Measurements from ENCODE around the gene ALOX15.
"Not testable (repeated sequence)": the region's sequence is repeated elsewhere in the genome, so short reads cannot be mapped to it uniquely, and the experiment has no call there.

ALOX15 gene

GRCh38 chr17:4592240-4593005 lies 49.1 kb downstream of the ALOX15 start:
- no peak for DNase-seq

- DNase-seq: no peak
Observed at GRCh38 chr17:4591529-4591928, 49.9 kb downstream of the ALOX15 start.

- no peak for DNase-seq
Observed at GRCh38 chr17:4590981-4591453, 50.5 kb downstream of the ALOX15 start.

- not testable (repeated sequence) for DNase-seq
Observed at GRCh38 chr17:4590042-4590441, 51.4 kb downstream of the ALOX15 start.

GRCh38 chr17:4588898-4589625 lies 52.4 kb downstream of the ALOX15 start:
- DNase-seq: no peak

GRCh38 chr17:4588391-4588790 lies 53.1 kb downstream of the ALOX15 start:
- DNase-seq: no peak

- DNase-seq: no peak
Observed at GRCh38 chr17:4587803-4588202, 53.7 kb downstream of the ALOX15 start.

GRCh38 chr17:4587195-4587594 lies 54.3 kb downstream of the ALOX15 start:
- DNase-seq: no peak

- no peak for DNase-seq
Observed at GRCh38 chr17:4586043-4586442, 55.4 kb downstream of the ALOX15 start.

GRCh38 chr17:4585638-4585994 lies 55.9 kb downstream of the ALOX15 start:
- DNase-seq: no peak

GRCh38 chr17:4584917-4585637 lies 56.4 kb downstream of the ALOX15 start:
- peak; percentile 62 for DNase-seq

GRCh38 chr17:4584101-4584916 lies 57.2 kb downstream of the ALOX15 start, which contains the start of gene SMTNL2:
Gene SMTNL2, plus strand, starts transcription at chr17:4584529. Its CDS starts 77 bp downstream, at chr17:4584606.
- peak; percentile 39 for DNase-seq

- peak; percentile 39 for DNase-seq
Observed at GRCh38 chr17:4583782-4584100, 57.7 kb downstream of the ALOX15 start.

GRCh38 chr17:4583206-4583605 lies 58.3 kb downstream of the ALOX15 start:
- no peak for DNase-seq

GRCh38 chr17:4582691-4583090 lies 58.8 kb downstream of the ALOX15 start:
- no peak for DNase-seq

- DNase-seq: peak; percentile 39
Observed at GRCh38 chr17:4582101-4582501, 59.4 kb downstream of the ALOX15 start.
